ENCODE data around the gene L2HGDH. TPM values are rescaled to one million over a fixed set of nuclear protein-coding genes. Genes with fewer than 3 reads are reported as not detected.

Gene L2HGDH
- total RNA-seq, 1 experiment from 2014 or later: 32.9 TPM

- Histone ChIP-seq H3K27ac (ENCODE audit: low read length) (no peak overlapping the region), H3K4me2 (ENCODE audit: low read depth, low read length, poor library complexity, severe bottlenecking) (peak overlapping the region; percentile 7), H3K79me2 (ENCODE audit: low read length) (no peaks in the 10 kb centered on the region), H4K20me1 (ENCODE audit: insufficient read depth, low read depth, low read length) (no peaks in the 10 kb centered on the region), H3K9me2 (replicated peaks; ENCODE audit: insufficient read depth, low read length) (no peaks in the 10 kb centered on the region), H3K36me3 (ENCODE audit: insufficient read depth, low read length) (no peaks in the 10 kb centered on the region), H2AFZ (ENCODE audit: low read length) (no peak overlapping the region), H3K27me3 (ENCODE audit: low read length) (no peaks in the 10 kb centered on the region), H3K9me3 (ENCODE audit: low read length) (no peaks in the 10 kb centered on the region), H3K4me3 (ENCODE audit: low read length) (no peak overlapping the region), H3K9ac (ENCODE audit: low read length) (no peak overlapping the region), H3K4me1 (ENCODE audit: low read length) (peaks cover 7% of the 10 kb centered on the region)
- no peak for DNase-seq
Measured at GRCh38 chr14:50335989-50336824, 24.2 kb upstream of the L2HGDH start.

GRCh38 chr14:50335389-50335788, 23.4 kb upstream of the L2HGDH start:
- H3K4me2 ChIP-seq (ENCODE audit: low read depth, low read length, poor library complexity, severe bottlenecking): no peak overlapping the region
- H3K79me2 ChIP-seq (ENCODE audit: low read length): no peaks in the 10 kb centered on the region
- H3K9ac ChIP-seq (ENCODE audit: low read length): no peak overlapping the region
- no peak overlapping the region for H3K27ac ChIP-seq (ENCODE audit: low read length)
- no peaks in the 10 kb centered on the region for H3K9me3 ChIP-seq (ENCODE audit: low read length)
- H3K27me3 ChIP-seq (ENCODE audit: low read length): no peaks in the 10 kb centered on the region
- peaks cover 7% of the 10 kb centered on the region for H3K4me1 ChIP-seq (ENCODE audit: low read length)
- peaks cover 3% of the 10 kb centered on the region; the same call in 1 of the 2 replicates for H3K36me3 ChIP-seq (ENCODE audit: insufficient read depth, low read length)
- no peak overlapping the region for H2AFZ ChIP-seq (ENCODE audit: low read length)
- no peaks in the 10 kb centered on the region for H4K20me1 ChIP-seq (ENCODE audit: insufficient read depth, low read depth, low read length)
- no peaks in the 10 kb centered on the region for H3K9me2 ChIP-seq (replicated peaks; ENCODE audit: insufficient read depth, low read length)
- H3K4me3 ChIP-seq (ENCODE audit: low read length): no peak overlapping the region
- no peak for DNase-seq

- Histone ChIP-seq H3K9ac (ENCODE audit: low read length) (no peak overlapping the region), H3K4me2 (ENCODE audit: low read depth, low read length, poor library complexity, severe bottlenecking) (no peak overlapping the region), H3K4me3 (ENCODE audit: low read length) (no peak overlapping the region), H3K9me3 (ENCODE audit: low read length) (no peaks in the 10 kb centered on the region), H2AFZ (ENCODE audit: low read length) (no peak overlapping the region), H4K20me1 (ENCODE audit: insufficient read depth, low read depth, low read length) (no peaks in the 10 kb centered on the region), H3K4me1 (ENCODE audit: low read length) (peaks cover 7% of the 10 kb centered on the region), H3K27me3 (ENCODE audit: low read length) (no peaks in the 10 kb centered on the region), H3K27ac (ENCODE audit: low read length) (no peak overlapping the region), H3K9me2 (replicated peaks; ENCODE audit: insufficient read depth, low read length) (no peaks in the 10 kb centered on the region), H3K79me2 (ENCODE audit: low read length) (no peaks in the 10 kb centered on the region), H3K36me3 (ENCODE audit: insufficient read depth, low read length) (peaks cover 15% of the 10 kb centered on the region)
- no peak for DNase-seq
Measured at GRCh38 chr14:50334211-50334610, 22.2 kb upstream of the L2HGDH start.

- no peak overlapping the region for H3K9ac ChIP-seq (ENCODE audit: low read length)
- no peak overlapping the region for H3K27ac ChIP-seq (ENCODE audit: low read length)
- H3K4me2 ChIP-seq (ENCODE audit: low read depth, low read length, poor library complexity, severe bottlenecking): no peak overlapping the region
- H3K4me3 ChIP-seq (ENCODE audit: low read length): no peak overlapping the region
- no peaks in the 10 kb centered on the region for H3K9me3 ChIP-seq (ENCODE audit: low read length)
- H3K36me3 ChIP-seq (ENCODE audit: insufficient read depth, low read length): peaks cover 16% of the 10 kb centered on the region
- H3K4me1 ChIP-seq (ENCODE audit: low read length): peaks cover 7% of the 10 kb centered on the region
- H3K27me3 ChIP-seq (ENCODE audit: low read length): no peaks in the 10 kb centered on the region
- no peak overlapping the region for H2AFZ ChIP-seq (ENCODE audit: low read length)
- no peak for DNase-seq
- no peaks in the 10 kb centered on the region for H4K20me1 ChIP-seq (ENCODE audit: insufficient read depth, low read depth, low read length)
- H3K9me2 ChIP-seq (replicated peaks; ENCODE audit: insufficient read depth, low read length): no peaks in the 10 kb centered on the region
- H3K79me2 ChIP-seq (ENCODE audit: low read length): no peaks in the 10 kb centered on the region
Measured at GRCh38 chr14:50333014-50333509, 21.0 kb upstream of the L2HGDH start.

- Histone ChIP-seq H3K4me3 (ENCODE audit: low read length) (no peak overlapping the region), H3K27ac (ENCODE audit: low read length) (no peak overlapping the region), H3K9me2 (replicated peaks; ENCODE audit: insufficient read depth, low read length) (no peaks in the 10 kb centered on the region), H3K9ac (ENCODE audit: low read length) (no peak overlapping the region), H3K9me3 (ENCODE audit: low read length) (no peaks in the 10 kb centered on the region), H3K27me3 (ENCODE audit: low read length) (no peaks in the 10 kb centered on the region), H3K4me1 (ENCODE audit: low read length) (peaks cover 7% of the 10 kb centered on the region), H3K79me2 (ENCODE audit: low read length) (peaks cover 1% of the 10 kb centered on the region; the same call in 1 of the 2 replicates), H2AFZ (ENCODE audit: low read length) (no peak overlapping the region), H3K4me2 (ENCODE audit: low read depth, low read length, poor library complexity, severe bottlenecking) (no peak overlapping the region), H4K20me1 (ENCODE audit: insufficient read depth, low read depth, low read length) (no peaks in the 10 kb centered on the region), H3K36me3 (ENCODE audit: insufficient read depth, low read length) (peaks cover 24% of the 10 kb centered on the region)
- no peak for DNase-seq
Measured at GRCh38 chr14:50331596-50331995, 19.6 kb upstream of the L2HGDH start.

- peak overlapping the region; percentile 52 for H2AFZ ChIP-seq (ENCODE audit: low read length)
- no peaks in the 10 kb centered on the region for H4K20me1 ChIP-seq (ENCODE audit: insufficient read depth, low read depth, low read length)
- peak; percentile 96 for DNase-seq
- H3K9me3 ChIP-seq (ENCODE audit: low read length): no peaks in the 10 kb centered on the region
- H3K27ac ChIP-seq (ENCODE audit: low read length): peak overlapping the region; percentile 65
- no peaks in the 10 kb centered on the region for H3K27me3 ChIP-seq (ENCODE audit: low read length)
- H3K36me3 ChIP-seq (ENCODE audit: insufficient read depth, low read length): peaks cover 35% of the 10 kb centered on the region
- peak overlapping the region; percentile 57 for H3K4me3 ChIP-seq (ENCODE audit: low read length)
- H3K4me2 ChIP-seq (ENCODE audit: low read depth, low read length, poor library complexity, severe bottlenecking): peak overlapping the region; percentile 77
- H3K79me2 ChIP-seq (ENCODE audit: low read length): peaks cover 70% of the 10 kb centered on the region
- H3K4me1 ChIP-seq (ENCODE audit: low read length): peaks cover 44% of the 10 kb centered on the region
- peak overlapping the region; percentile 56 for H3K9ac ChIP-seq (ENCODE audit: low read length)
- H3K9me2 ChIP-seq (replicated peaks; ENCODE audit: insufficient read depth, low read length): no peaks in the 10 kb centered on the region
Measured at GRCh38 chr14:50321009-50321660, 9.1 kb upstream of the L2HGDH start.

- Histone ChIP-seq H3K9ac (ENCODE audit: low read length) (peak overlapping the region; percentile 56), H2AFZ (ENCODE audit: low read length) (no peak overlapping the region)
Measured at GRCh38 chr14:50320283-50320682, 8.3 kb upstream of the L2HGDH start.

GRCh38 chr14:50319721-50320120, 7.7 kb upstream of the L2HGDH start:
- peaks cover 44% of the 10 kb centered on the region for H3K4me1 ChIP-seq (ENCODE audit: low read length)
- H3K4me2 ChIP-seq (ENCODE audit: low read depth, low read length, poor library complexity, severe bottlenecking): peak overlapping the region; percentile 77
- H3K9me3 ChIP-seq (ENCODE audit: low read length): no peaks in the 10 kb centered on the region
- no peaks in the 10 kb centered on the region for H4K20me1 ChIP-seq (ENCODE audit: insufficient read depth, low read depth, low read length)
- DNase-seq: no peak
- H3K9me2 ChIP-seq (replicated peaks; ENCODE audit: insufficient read depth, low read length): no peaks in the 10 kb centered on the region
- peaks cover 74% of the 10 kb centered on the region for H3K79me2 ChIP-seq (ENCODE audit: low read length)
- H3K27me3 ChIP-seq (ENCODE audit: low read length): no peaks in the 10 kb centered on the region
- H3K27ac ChIP-seq (ENCODE audit: low read length): peak overlapping the region; percentile 65
- no peak overlapping the region for H2AFZ ChIP-seq (ENCODE audit: low read length)
- H3K9ac ChIP-seq (ENCODE audit: low read length): peak overlapping the region; percentile 56
- H3K36me3 ChIP-seq (ENCODE audit: insufficient read depth, low read length): peaks cover 29% of the 10 kb centered on the region
- H3K4me3 ChIP-seq (ENCODE audit: low read length): peak overlapping the region; percentile 16; the same call in 1 of the 2 replicates

More at GRCh38 chr14:50320283-50320682, 8.3 kb upstream of the L2HGDH start:
- peak; percentile 64 for DNase-seq
- peaks cover 44% of the 10 kb centered on the region for H3K4me1 ChIP-seq (ENCODE audit: low read length)
- peak overlapping the region; percentile 77 for H3K4me2 ChIP-seq (ENCODE audit: low read depth, low read length, poor library complexity, severe bottlenecking)
- no peaks in the 10 kb centered on the region for H3K9me3 ChIP-seq (ENCODE audit: low read length)
- peak overlapping the region; percentile 65 for H3K27ac ChIP-seq (ENCODE audit: low read length)
- no peaks in the 10 kb centered on the region for H4K20me1 ChIP-seq (ENCODE audit: insufficient read depth, low read depth, low read length)
- no peaks in the 10 kb centered on the region for H3K27me3 ChIP-seq (ENCODE audit: low read length)
- peaks cover 73% of the 10 kb centered on the region for H3K79me2 ChIP-seq (ENCODE audit: low read length)
- H3K4me3 ChIP-seq (ENCODE audit: low read length): peak overlapping the region; percentile 57
- no peaks in the 10 kb centered on the region for H3K9me2 ChIP-seq (replicated peaks; ENCODE audit: insufficient read depth, low read length)
- H3K36me3 ChIP-seq (ENCODE audit: insufficient read depth, low read length): peaks cover 34% of the 10 kb centered on the region

Measured in Karpas-422 (cell line).